T-cell (primary cell): ENCODE data around the gene GRIN3B. TPM values are rescaled to one million over a fixed set of nuclear protein-coding genes. Genes with fewer than 3 reads are reported as not detected.

Experiments used
- ATAC-seq, 4 experiments: fragments of 200-7000 bp in 3 of 4; fragments of 150-1000 bp in 1 of 4; cut with Tn5 transposase; replicated peaks in 1 of 4; 1 replicate in 3 of 4; 2 replicates in 1 of 4; pipeline ENCODE4 v1.10.0; 2021; ENCODE audit warnings: moderate library complexity in 3 of 4, mild to moderate bottlenecking in 2 of 4, moderate number of reproducible peaks in 1 of 4
- CTCF ChIA-PET, 2 donors: fragments of 300-600 bp; sonication (Branson Sonifier 250); formaldehyde crosslinking; loops; one replicate each; lab custom pipeline; 2022; ENCODE audit warnings: antibody characterized with exemption in 2 of 2; lab: Charles Lee
- POLR2A ChIA-PET, 2 donors: fragments of 300-600 bp; sonication (Branson Sonifier 250); formaldehyde crosslinking; loops; one replicate each; lab custom pipeline; 2022; ENCODE audit warnings: antibody characterized with exemption in 2 of 2; lab: Charles Lee
- DNase-seq, 35 experiments: peaks; one replicate each; pipeline versions ENCODE4 v3.0.0 to v3.0.0-alpha.2; 2013 to 2023
- H3K27ac ChIP-seq: one replicate; pipeline ENCODE4 v1.5.1; 2013; ENCODE audit warnings: low read length
- H3K27me3 ChIP-seq, 2 experiments: replicated peaks in 1 of 2; 1 replicate in 1 of 2; 2 replicates in 1 of 2; pipeline versions ENCODE4 v1.6.1 to v1.7.0; 2013; ENCODE audit warnings: low read length in 1 of 2, mixed read lengths in 1 of 2; ENCODE audit not compliant: control insufficient read depth in 2 of 2, insufficient read depth in 2 of 2; ENCODE audit errors: extremely low read depth in 1 of 2
- H3K36me3 ChIP-seq, 2 donors: 1 replicate in 1 of 2; 2 replicates in 1 of 2; pipeline versions ENCODE4 v1.6.1 to v1.7.0; 2013; ENCODE audit warnings: low read length in 1 of 2; ENCODE audit not compliant: control insufficient read depth in 2 of 2, insufficient read depth in 1 of 2; ENCODE audit errors: extremely low read depth in 1 of 2
- H3K4me1 ChIP-seq, 2 experiments: 1 replicate in 1 of 2; 2 replicates in 1 of 2; pipeline versions ENCODE4 v1.6.1 to v1.7.0; 2013; ENCODE audit warnings: low read length in 2 of 2, mixed read lengths in 1 of 2; ENCODE audit not compliant: insufficient read depth in 2 of 2, control insufficient read depth in 1 of 2; ENCODE audit errors: extremely low read depth in 1 of 2
- H3K4me3 ChIP-seq, 2 donors: 1 replicate in 1 of 2; 2 replicates in 1 of 2; pipeline versions ENCODE4 v1.5.1 to v1.7.0; 2013; ENCODE audit warnings: mild to moderate bottlenecking in 2 of 2, low read length in 1 of 2, moderate library complexity in 1 of 2; ENCODE audit not compliant: control insufficient read depth in 1 of 2; ENCODE audit errors: extremely low read depth in 1 of 2
- H3K9me3 ChIP-seq: 2 replicates; pipeline ENCODE4 v1.7.0; 2013
- H3K27ac Mint-ChIP-seq, 2 donors: one replicate each; pipeline ENCODE4 v1.8.0; 2020 to 2021; ENCODE audit warnings: mild to moderate bottlenecking in 2 of 2, mixed read lengths in 2 of 2
- H3K27me3 Mint-ChIP-seq, 2 donors: one replicate each; pipeline ENCODE4 v1.8.0; 2021 to 2022; ENCODE audit warnings: mixed read lengths in 2 of 2
- H3K36me3 Mint-ChIP-seq: one replicate; pipeline ENCODE4 v1.8.0; 2021; ENCODE audit warnings: mixed read lengths
- H3K4me1 Mint-ChIP-seq, 3 donors: one replicate each; pipeline ENCODE4 v1.8.0; 2020 to 2022; ENCODE audit warnings: mixed read lengths in 3 of 3, mild to moderate bottlenecking in 1 of 3
- H3K4me3 Mint-ChIP-seq, 3 donors: one replicate each; pipeline ENCODE4 v1.8.0; 2020 to 2022; ENCODE audit warnings: mild to moderate bottlenecking in 3 of 3, mixed read lengths in 3 of 3, moderate library complexity in 3 of 3
- H3K9me3 Mint-ChIP-seq, 3 donors: one replicate each; pipeline ENCODE4 v1.8.0; 2020 to 2022; ENCODE audit warnings: mixed read lengths in 3 of 3
- WGBS: methylation state at CpG from one replicate; pipeline ENCODE4 v1.1.5; 2013; ENCODE audit warnings: missing lambda C conversion rate; ENCODE audit not compliant: insufficient coverage; 5-methylcytosine and 5-hydroxymethylcytosine counted together
- total RNA-seq, 35 experiments: library from RNA in 6 of 35; stranded (reverse) in 6 of 35; fragments of 120-200 nt in 1 of 35; gene quantifications; one replicate each; pipeline versions ENCODE4 v1.2.1 to v1.2.4 and lab custom pipeline; 2013 to 2026

The GRIN3B gene
- total RNA-seq, 5 donors from 2014 or later (not counting 1 experiment from before 2014, with no cell fraction given) = 0.07 to 0.44 (median 0.09) TPM; not detected in 2

DNA sequence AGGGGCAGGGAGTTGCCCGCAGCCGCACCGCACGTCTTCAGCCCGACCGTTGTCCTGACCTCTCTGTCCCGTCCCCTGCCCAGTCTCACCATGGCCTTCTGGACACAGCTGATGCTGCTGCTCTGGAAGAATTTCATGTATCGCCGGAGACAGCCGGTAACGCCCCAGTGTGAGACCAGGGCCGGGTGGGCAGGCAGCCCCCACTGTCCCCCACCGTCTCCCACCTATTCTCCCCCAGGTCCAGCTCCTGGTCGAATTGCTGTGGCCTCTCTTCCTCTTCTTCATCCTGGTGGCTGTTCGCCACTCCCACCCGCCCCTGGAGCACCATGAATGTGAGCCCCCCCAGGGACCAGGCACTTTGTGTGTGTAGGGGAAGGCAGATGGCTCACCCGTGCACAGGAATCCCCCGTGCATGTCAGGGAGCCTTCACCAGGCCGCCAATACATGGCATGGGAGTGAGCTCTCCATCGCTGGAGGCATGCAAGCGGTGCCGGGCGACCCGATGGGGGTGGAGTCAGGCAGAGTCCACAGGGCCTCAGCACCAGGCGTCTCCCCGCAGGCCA is 41.1 kb downstream of the GRIN3B start:
- Mint-ChIP-seq H3K27me3 (no peaks in the 10 kb centered on the region), H3K4me3 (peak overlapping the region; percentile 93 to 98 (median 94)), H3K36me3 (peaks cover 15% of the 10 kb centered on the region), H3K9me3 (no peaks in the 10 kb centered on the region), H3K4me1 (peaks cover 44 to 47% (median 44%) of the 10 kb centered on the region in 3 donors), H3K27ac (peak overlapping the region; percentile 94 to 95)
- peak overlapping the region; percentile 66 to 81 for H3K4me3 ChIP-seq
- ChIA-PET POLR2A (interaction anchor here in 1 of 2 donors (0.6 kb wide), 1 partner anchor 45 kb away, joined by 3 read pairs; no protein-coding TSS in a partner anchor), CTCF (interaction anchor here in 1 of 2 donors (0.6 to 1.1 kb wide), 3 partner anchors 12 to 24 kb away, joined by 3 read pairs; no protein-coding TSS in a partner anchor)
- no peak for DNase-seq
- H3K27me3 ChIP-seq = no peaks in the 10 kb centered on the region
- peaks cover 27 to 76% of the 10 kb centered on the region in 2 experiments for H3K4me1 ChIP-seq
- 52% methylated on average over 22 of the region's 26 CpGs for WGBS
- peaks cover 8 to 52% of the 10 kb centered on the region in 2 donors for H3K36me3 ChIP-seq
- H3K27ac ChIP-seq = no peak overlapping the region
- no peaks in the 10 kb centered on the region for H3K9me3 ChIP-seq
- ATAC-seq = no peak

DNA sequence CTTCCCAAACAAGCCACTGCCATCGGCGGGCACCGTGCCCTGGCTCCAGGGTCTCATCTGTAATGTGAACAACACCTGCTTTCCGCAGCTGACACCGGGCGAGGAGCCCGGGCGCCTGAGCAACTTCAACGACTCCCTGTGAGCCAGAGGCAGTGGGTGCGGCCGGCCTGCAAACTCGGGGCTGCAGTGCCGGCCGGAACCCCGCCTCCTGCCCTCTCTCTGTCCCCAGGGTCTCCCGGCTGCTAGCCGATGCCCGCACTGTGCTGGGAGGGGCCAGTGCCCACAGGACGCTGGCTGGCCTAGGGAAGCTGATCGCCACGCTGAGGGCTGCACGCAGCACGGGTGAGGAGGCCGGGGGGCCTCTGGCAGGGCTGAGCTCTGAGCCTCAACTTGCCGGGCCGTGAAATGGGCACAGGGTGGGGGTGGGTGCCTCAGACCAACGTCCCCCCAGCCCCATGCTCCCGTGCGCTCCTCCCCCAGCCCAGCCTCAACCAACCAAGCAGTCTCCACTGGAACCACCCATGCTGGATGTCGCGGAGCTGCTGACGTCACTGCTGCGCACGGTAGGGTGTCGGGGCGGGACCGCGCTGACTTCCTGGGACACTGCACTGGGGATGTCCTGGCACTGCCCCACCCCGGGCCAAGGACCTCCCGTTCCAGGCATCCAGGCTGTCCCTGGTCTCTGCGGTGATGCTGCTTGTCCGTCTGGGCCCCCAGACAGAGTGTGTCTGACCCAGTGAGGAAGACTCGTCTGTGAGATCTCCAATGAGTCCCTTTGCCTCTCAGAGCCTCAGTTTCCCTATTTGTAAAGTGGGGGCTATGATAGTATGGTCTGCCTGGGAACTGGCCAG is 41.8 kb downstream of the GRIN3B start:
- Mint-ChIP-seq H3K4me1 (peaks cover 38 to 44% (median 41%) of the 10 kb centered on the region in 3 donors), H3K27me3 (no peaks in the 10 kb centered on the region), H3K27ac (no peak overlapping the region), H3K9me3 (no peaks in the 10 kb centered on the region), H3K36me3 (peaks cover 11% of the 10 kb centered on the region), H3K4me3 (peak overlapping the region in 2 of 3 donors; percentile 94 to 98)
- peaks cover 26 to 79% of the 10 kb centered on the region in 2 experiments for H3K4me1 ChIP-seq
- ChIA-PET CTCF (no interaction called here), POLR2A (no interaction called here)
- ATAC-seq = no peak
- peaks cover 14 to 54% of the 10 kb centered on the region in 2 donors for H3K36me3 ChIP-seq
- H3K9me3 ChIP-seq = no peaks in the 10 kb centered on the region
- DNase-seq = no peak
- H3K4me3 ChIP-seq = peak overlapping the region in 1 of 2 donors; percentile 66
- WGBS = 95% methylated on average over 29 of the region's 43 CpGs
- no peak overlapping the region for H3K27ac ChIP-seq
- H3K27me3 ChIP-seq = no peaks in the 10 kb centered on the region

DNA sequence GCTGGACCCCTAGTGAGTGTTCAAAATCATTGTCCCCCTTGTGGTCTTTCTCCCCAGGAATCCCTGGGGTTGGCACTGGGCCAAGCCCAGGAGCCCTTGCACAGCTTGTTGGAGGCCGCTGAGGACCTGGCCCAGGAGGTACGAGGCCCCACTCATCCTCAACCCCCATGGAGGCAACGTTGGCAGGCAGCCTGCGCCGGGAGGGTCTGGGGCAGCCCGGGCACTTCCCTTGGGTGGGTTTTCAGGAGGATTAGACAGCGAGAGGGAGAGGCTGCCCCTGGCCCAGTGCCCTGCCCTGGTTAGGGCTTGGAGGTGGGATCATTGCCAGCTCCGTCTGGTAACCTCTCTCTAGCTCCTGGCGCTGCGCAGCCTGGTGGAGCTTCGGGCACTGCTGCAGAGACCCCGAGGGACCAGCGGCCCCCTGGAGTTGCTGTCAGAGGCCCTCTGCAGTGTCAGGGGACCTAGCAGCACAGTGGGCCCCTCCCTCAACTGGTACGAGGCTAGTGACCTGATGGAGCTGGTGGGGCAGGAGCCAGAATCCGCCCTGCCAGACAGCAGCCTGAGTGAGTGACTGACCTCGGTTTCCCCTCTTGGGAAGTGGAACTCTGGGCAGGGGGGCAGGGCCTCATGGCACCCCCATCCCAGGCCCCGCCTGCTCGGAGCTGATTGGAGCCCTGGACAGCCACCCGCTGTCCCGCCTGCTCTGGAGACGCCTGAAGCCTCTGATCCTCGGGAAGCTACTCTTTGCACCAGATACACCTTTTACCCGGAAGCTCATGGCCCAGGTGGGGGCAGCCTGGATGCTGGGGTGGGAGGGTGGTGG is 42.7 kb downstream of the GRIN3B start:
- Histone ChIP-seq H3K36me3 (peaks cover 19 to 50% of the 10 kb centered on the region in 2 donors), H3K9me3 (no peaks in the 10 kb centered on the region), H3K4me1 (peaks cover 20 to 75% of the 10 kb centered on the region in 2 experiments), H3K27me3 (no peaks in the 10 kb centered on the region), H3K4me3 (no peak overlapping the region), H3K27ac (no peak overlapping the region)
- no peaks in the 10 kb centered on the region for H3K27me3 Mint-ChIP-seq
- 93% methylated on average over 13 of the region's 23 CpGs for WGBS
- ChIA-PET POLR2A (interaction anchor here (0.6 kb wide), 2 partner anchors 21 to 152 kb away, joined by 6 to 7 read pairs; partner anchors contain the start of gene RNU6-2 (in 1 of the 2)), CTCF (interaction anchor here in 1 of 2 donors (0.6 kb wide), 1 partner anchor 11 kb away, joined by 4 read pairs; no protein-coding TSS in a partner anchor)
- H3K36me3 Mint-ChIP-seq = peaks cover 5% of the 10 kb centered on the region
- H3K27ac Mint-ChIP-seq = no peak overlapping the region
- peak overlapping the region in 1 of 3 donors; percentile 94 for H3K4me3 Mint-ChIP-seq
- H3K9me3 Mint-ChIP-seq = no peaks in the 10 kb centered on the region
- DNase-seq (no peak), ATAC-seq (no peak)
- H3K4me1 Mint-ChIP-seq = peaks cover 30 to 37% (median 34%) of the 10 kb centered on the region in 3 donors

DNA sequence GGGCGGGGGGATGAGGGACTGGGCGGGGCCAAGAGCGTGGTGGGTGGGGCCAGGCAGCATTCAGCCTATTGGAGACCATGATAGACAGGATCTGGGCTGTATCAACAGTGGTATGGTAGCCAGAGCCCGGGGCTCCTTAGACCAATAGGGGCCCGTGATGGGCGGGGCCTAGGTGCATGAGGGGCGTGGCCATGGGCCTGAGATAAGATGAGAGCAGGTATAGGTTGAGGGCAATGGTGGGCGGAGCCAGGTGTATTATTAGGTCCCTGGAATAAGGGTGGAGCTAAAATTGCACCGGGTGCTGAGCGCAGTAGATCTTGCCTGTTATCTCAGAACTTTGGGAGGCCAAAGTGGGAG is 45.0 kb downstream of the GRIN3B start:
- Mint-ChIP-seq H3K4me3 (no peak overlapping the region), H3K9me3 (no peaks in the 10 kb centered on the region), H3K27ac (no peak overlapping the region), H3K36me3 (peaks cover 4% of the 10 kb centered on the region), H3K27me3 (no peaks in the 10 kb centered on the region), H3K4me1 (peaks cover 7 to 18% (median 16%) of the 10 kb centered on the region in 3 donors)
- CTCF ChIA-PET = no interaction called here
- H3K27me3 ChIP-seq = no peaks in the 10 kb centered on the region
- peaks cover 6 to 53% of the 10 kb centered on the region in 2 experiments for H3K4me1 ChIP-seq
- peak in 3 of 4 experiments; percentile 14 to 65 (median 25) for ATAC-seq
- no peak overlapping the region for H3K27ac ChIP-seq
- DNase-seq = peak in 31 of 35 experiments; percentile 65 to 82 (median 76)
- WGBS = 81% methylated on average over 7 of the region's 10 CpGs
- peaks cover 19 to 50% of the 10 kb centered on the region in 2 donors for H3K36me3 ChIP-seq
- H3K9me3 ChIP-seq = no peaks in the 10 kb centered on the region
- POLR2A ChIA-PET = no interaction called here
- no peak overlapping the region for H3K4me3 ChIP-seq

DNA sequence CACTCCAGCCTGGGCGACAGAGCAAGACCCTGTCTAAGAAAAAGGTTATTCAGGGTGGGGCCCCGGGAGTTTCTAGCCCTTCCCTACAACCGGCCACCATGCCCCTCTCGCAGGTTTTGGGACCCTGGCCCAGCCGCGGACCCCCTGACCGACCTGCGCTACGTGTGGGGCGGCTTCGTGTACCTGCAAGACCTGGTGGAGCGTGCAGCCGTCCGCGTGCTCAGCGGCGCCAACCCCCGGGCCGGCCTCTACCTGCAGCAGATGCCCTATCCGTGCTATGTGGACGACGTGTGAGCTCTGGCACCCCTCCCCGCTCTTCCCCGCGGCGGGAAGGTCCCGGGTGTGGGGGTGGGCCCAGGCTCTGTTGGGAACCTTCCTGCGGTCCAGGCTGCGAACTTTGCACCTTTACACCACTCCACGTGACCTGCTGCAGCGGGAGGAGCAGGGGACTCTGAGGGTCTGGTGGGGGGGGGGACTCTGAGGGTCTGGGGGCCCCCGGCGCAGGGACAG is 46.0 kb downstream of the GRIN3B start:
- ChIA-PET POLR2A (no interaction called here), CTCF (no interaction called here)
- no peaks in the 10 kb centered on the region for H3K27me3 ChIP-seq
- Mint-ChIP-seq H3K27me3 (no peaks in the 10 kb centered on the region), H3K9me3 (no peaks in the 10 kb centered on the region), H3K36me3 (peaks cover 4% of the 10 kb centered on the region), H3K4me1 (peaks cover 0 to 12% (median 10%) of the 10 kb centered on the region in 3 donors), H3K4me3 (no peak overlapping the region), H3K27ac (no peak overlapping the region)
- no peak overlapping the region for H3K27ac ChIP-seq
- ATAC-seq (no peak), DNase-seq (no peak)
- H3K4me1 ChIP-seq = peaks cover 4 to 44% of the 10 kb centered on the region in 2 experiments
- no peak overlapping the region for H3K4me3 ChIP-seq
- peaks cover 19 to 50% of the 10 kb centered on the region in 2 donors for H3K36me3 ChIP-seq
- H3K9me3 ChIP-seq = no peaks in the 10 kb centered on the region
- WGBS = 98% methylated on average over 22 of the region's 33 CpGs
